H9 (cell line): ENCODE measurements around the gene PPM1H. TPM values are rescaled to one million over a fixed set of nuclear protein-coding genes. Genes with fewer than 3 reads are reported as not detected.

Source experiments
- DNase-seq: peaks from one replicate; pipeline ENCODE4 v3.0.0-alpha.2; 2017
- H2AFZ ChIP-seq: one replicate; pipeline ENCODE4 v1.6.1; 2013; ENCODE audit warnings: mild to moderate bottlenecking, low read length, control low read depth, moderate library complexity
- H2AK5ac ChIP-seq: 2 replicates; pipeline ENCODE4 v1.6.1; 2013; ENCODE audit warnings: low read length, control low read depth, mixed read lengths; ENCODE audit not compliant: insufficient read length
- H2BK120ac ChIP-seq: one replicate; pipeline ENCODE4 v1.6.1; 2013; ENCODE audit warnings: low read depth, mild to moderate bottlenecking, low read length, control low read depth, inconsistent platforms; ENCODE audit not compliant: poor library complexity, severe bottlenecking
- H2BK12ac ChIP-seq: 2 replicates; pipeline ENCODE4 v1.6.1; 2013; ENCODE audit warnings: low read length, control low read depth, mixed read lengths, low read depth; ENCODE audit not compliant: insufficient read length
- H2BK15ac ChIP-seq: 2 replicates; pipeline ENCODE4 v1.6.1; 2013; ENCODE audit warnings: low read depth, low read length, control low read depth
- H2BK20ac ChIP-seq: one replicate; pipeline ENCODE4 v1.6.1; 2013; ENCODE audit warnings: low read depth, mild to moderate bottlenecking, low read length, control low read depth, inconsistent platforms; ENCODE audit not compliant: poor library complexity, severe bottlenecking
- H2BK5ac ChIP-seq: 2 replicates; pipeline ENCODE4 v1.6.1; 2013; ENCODE audit warnings: low read length, control low read depth, mixed read lengths; ENCODE audit not compliant: insufficient read length
- H3K14ac ChIP-seq: 2 replicates; pipeline ENCODE4 v1.6.1; 2013; ENCODE audit warnings: low read length, control low read depth; ENCODE audit not compliant: insufficient read depth
- H3K18ac ChIP-seq: 2 replicates; pipeline ENCODE4 v1.6.1; 2013; ENCODE audit warnings: low read depth, mild to moderate bottlenecking, mixed read lengths, low read length, control low read depth; ENCODE audit not compliant: insufficient read length
- H3K23ac ChIP-seq: 2 replicates; pipeline ENCODE4 v1.6.1; 2013; ENCODE audit warnings: low read length, control low read depth, mixed read lengths, low read depth; ENCODE audit not compliant: insufficient read length
- H3K23me2 ChIP-seq: 2 replicates; pipeline ENCODE4 v1.6.1; 2013; ENCODE audit warnings: low read depth, mild to moderate bottlenecking, mixed read lengths, low read length, control low read depth; ENCODE audit not compliant: insufficient read length, poor library complexity, severe bottlenecking
- H3K27ac ChIP-seq: 2 replicates; pipeline ENCODE4 v1.5.1; 2013; ENCODE audit warnings: low read length, control low read depth, mixed read lengths, low read depth; ENCODE audit not compliant: insufficient read length
- H3K27me3 ChIP-seq: 2 replicates; pipeline ENCODE4 v1.6.1; 2013; ENCODE audit warnings: low read length, control low read depth, inconsistent platforms; ENCODE audit not compliant: insufficient read depth
- H3K4ac ChIP-seq: 2 replicates; pipeline ENCODE4 v1.6.1; 2013; ENCODE audit warnings: low read depth, mild to moderate bottlenecking, control low read depth, inconsistent platforms, low read length, moderate library complexity
- H3K4me1 ChIP-seq: 2 replicates; pipeline ENCODE4 v1.6.1; 2013; ENCODE audit warnings: low read length, control low read depth, inconsistent platforms; ENCODE audit not compliant: insufficient read depth
- H3K4me2 ChIP-seq: 2 replicates; pipeline ENCODE4 v1.6.1; 2013; ENCODE audit warnings: low read length, control low read depth, mixed read lengths; ENCODE audit not compliant: insufficient read length, insufficient read depth
- H3K56ac ChIP-seq: 2 replicates; pipeline ENCODE4 v1.6.1; 2013; ENCODE audit warnings: low read depth, mild to moderate bottlenecking, mixed read lengths, low read length, control low read depth; ENCODE audit not compliant: insufficient read length
- H3K79me1 ChIP-seq: 2 replicates; pipeline ENCODE4 v1.6.1; 2013; ENCODE audit warnings: low read depth, mild to moderate bottlenecking, moderate library complexity, low read length, control low read depth, inconsistent platforms; ENCODE audit not compliant: insufficient read depth, poor library complexity, severe bottlenecking
- H3K79me2 ChIP-seq: 2 replicates; pipeline ENCODE4 v1.6.1; 2013; ENCODE audit warnings: low read length, control low read depth, inconsistent platforms; ENCODE audit not compliant: insufficient read depth
- H3K9ac ChIP-seq: 2 replicates; pipeline ENCODE4 v1.6.1; 2013; ENCODE audit warnings: low read length, control low read depth, mixed read lengths; ENCODE audit not compliant: insufficient read length; ENCODE audit errors: extremely low read depth
- H3K9me3 ChIP-seq: one replicate; pipeline ENCODE4 v1.6.1; 2013; ENCODE audit warnings: low read depth, low read length, inconsistent platforms; ENCODE audit not compliant: control insufficient read depth
- H3T11ph ChIP-seq: one replicate; pipeline ENCODE4 v1.6.1; 2013; ENCODE audit warnings: mild to moderate bottlenecking, low read length, control low read depth, inconsistent platforms
- H4K20me1 ChIP-seq: one replicate; pipeline ENCODE4 v1.6.1; 2013; ENCODE audit not compliant: control insufficient read depth, insufficient read length, insufficient read depth
- H4K5ac ChIP-seq: 2 replicates; pipeline ENCODE4 v1.6.1; 2013; ENCODE audit warnings: low read depth, mild to moderate bottlenecking, mixed read lengths, low read length, control low read depth; ENCODE audit not compliant: insufficient read length
- H4K8ac ChIP-seq: replicated peaks from 2 replicates; pipeline ENCODE4 v1.6.1; 2013; ENCODE audit warnings: low read length, control low read depth, mixed read lengths, low read depth; ENCODE audit not compliant: insufficient read length
- H4K91ac ChIP-seq: 2 replicates; pipeline ENCODE4 v1.6.1; 2013; ENCODE audit warnings: low read depth, mild to moderate bottlenecking, moderate library complexity, mixed read lengths, low read length, control low read depth; ENCODE audit not compliant: insufficient read length
- H3K27ac Mint-ChIP-seq, 3 experiments: 2 replicates in 2 of 3; 3 replicates in 1 of 3; pipeline ENCODE4 v1.8.0; 2020 to 2021; ENCODE audit warnings: mixed read lengths in 3 of 3, mild to moderate bottlenecking in 1 of 3, moderate library complexity in 1 of 3
- H3K27me3 Mint-ChIP-seq: 2 replicates; pipeline ENCODE4 v1.8.0; 2021; ENCODE audit warnings: low read depth, mild to moderate bottlenecking, moderate library complexity, mixed read lengths
- H3K36me3 Mint-ChIP-seq, 3 experiments: 2 replicates in 2 of 3; 3 replicates in 1 of 3; pipeline ENCODE4 v1.8.0; 2020 to 2021; ENCODE audit warnings: low read depth in 3 of 3, mixed read lengths in 3 of 3; ENCODE audit not compliant: insufficient read depth in 1 of 3
- H3K4me1 Mint-ChIP-seq, 2 experiments: 2 replicates each; pipeline ENCODE4 v1.8.0; 2020; ENCODE audit warnings: mixed read lengths in 2 of 2
- H3K4me3 Mint-ChIP-seq, 2 experiments: 2 replicates in 1 of 2; 3 replicates in 1 of 2; pipeline ENCODE4 v1.8.0; 2020 to 2021; ENCODE audit warnings: mild to moderate bottlenecking in 2 of 2, mixed read lengths in 2 of 2, moderate library complexity in 1 of 2
- H3K9me3 Mint-ChIP-seq, 2 experiments: 2 replicates in 1 of 2; 3 replicates in 1 of 2; pipeline ENCODE4 v1.8.0; 2020; ENCODE audit warnings: mild to moderate bottlenecking in 2 of 2, mixed read lengths in 2 of 2, moderate library complexity in 1 of 2
- WGBS: extraction: QIAGEN DNeasy Blood & Tissue Kit; methylation state at CpG from one replicate; pipeline ENCODE4 v1.1.7; 2013; ENCODE audit warnings: missing lambda C conversion rate, low lambda C conversion rate, mixed read lengths; ENCODE audit not compliant: insufficient read length; ENCODE audit errors: extremely low coverage; 5-methylcytosine and 5-hydroxymethylcytosine counted together
- total RNA-seq: library from RNA; stranded (reverse); gene quantifications from 2 replicates; pipeline ENCODE4 v1.2.1, GENCODE V29; 2021
- TF ChIP-seq, protein P1 (sequence below): fragments of 200-600 bp; sonication (generic); conservative IDR thresholded peaks from 3 replicates; pipeline ENCODE4 v1.8.0; 2021; ENCODE audit warnings: antibody characterized with exemption, mild to moderate bottlenecking

Gene PPM1H
- total RNA-seq, 1 experiment from 2014 or later, result 22.1 TPM

DNA sequence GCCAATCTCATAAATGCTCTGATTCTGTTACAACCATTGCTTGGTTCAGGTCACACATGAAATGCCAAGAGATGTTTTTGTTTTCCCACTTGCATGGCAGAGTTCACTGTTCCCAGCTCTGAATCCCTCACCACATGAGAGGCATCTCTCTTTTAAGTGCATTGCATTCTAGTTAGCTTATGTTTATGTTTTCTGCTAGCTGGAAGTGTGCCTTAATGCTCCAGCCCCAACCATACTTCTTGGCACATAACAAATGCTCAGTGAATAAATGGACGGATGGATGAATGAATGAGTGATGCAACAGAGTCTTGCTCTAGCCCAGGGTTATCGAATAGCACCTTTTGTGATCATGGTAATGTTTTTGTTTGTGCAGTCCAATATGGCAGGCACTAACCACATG, 197.3 kb downstream of the PPM1H start:
- DNase-seq, result no peak
- H3K27ac Mint-ChIP-seq, result no peak overlapping the region
- no peak overlapping the region for H2BK15ac ChIP-seq
- H3K23me2 ChIP-seq, result no peaks in the 10 kb centered on the region
- no peak overlapping the region for H3K4me2 ChIP-seq
- H3K36me3 Mint-ChIP-seq, result peaks cover 4 to 9% (median 7%) of the 10 kb centered on the region in 3 experiments; a peak in 3 of 7 replicates
- no peak overlapping the region for H2BK120ac ChIP-seq
- H2BK12ac ChIP-seq, result no peak overlapping the region
- H4K5ac ChIP-seq, result no peak overlapping the region
- no peaks in the 10 kb centered on the region for H3K79me1 ChIP-seq
- no peak overlapping the region for H2BK5ac ChIP-seq
- H3K9ac ChIP-seq, result no peak overlapping the region
- no peaks in the 10 kb centered on the region for H3K9me3 Mint-ChIP-seq
- no peak overlapping the region for H2BK20ac ChIP-seq
- no peaks in the 10 kb centered on the region for H3K27me3 ChIP-seq
- H4K8ac ChIP-seq, result no peak overlapping the region
- H3K79me2 ChIP-seq, result no peaks in the 10 kb centered on the region
- TF ChIP-seq, protein P1, sequence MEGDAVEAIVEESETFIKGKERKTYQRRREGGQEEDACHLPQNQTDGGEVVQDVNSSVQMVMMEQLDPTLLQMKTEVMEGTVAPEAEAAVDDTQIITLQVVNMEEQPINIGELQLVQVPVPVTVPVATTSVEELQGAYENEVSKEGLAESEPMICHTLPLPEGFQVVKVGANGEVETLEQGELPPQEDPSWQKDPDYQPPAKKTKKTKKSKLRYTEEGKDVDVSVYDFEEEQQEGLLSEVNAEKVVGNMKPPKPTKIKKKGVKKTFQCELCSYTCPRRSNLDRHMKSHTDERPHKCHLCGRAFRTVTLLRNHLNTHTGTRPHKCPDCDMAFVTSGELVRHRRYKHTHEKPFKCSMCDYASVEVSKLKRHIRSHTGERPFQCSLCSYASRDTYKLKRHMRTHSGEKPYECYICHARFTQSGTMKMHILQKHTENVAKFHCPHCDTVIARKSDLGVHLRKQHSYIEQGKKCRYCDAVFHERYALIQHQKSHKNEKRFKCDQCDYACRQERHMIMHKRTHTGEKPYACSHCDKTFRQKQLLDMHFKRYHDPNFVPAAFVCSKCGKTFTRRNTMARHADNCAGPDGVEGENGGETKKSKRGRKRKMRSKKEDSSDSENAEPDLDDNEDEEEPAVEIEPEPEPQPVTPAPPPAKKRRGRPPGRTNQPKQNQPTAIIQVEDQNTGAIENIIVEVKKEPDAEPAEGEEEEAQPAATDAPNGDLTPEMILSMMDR, result no peak
- no peak overlapping the region for H4K91ac ChIP-seq
- H3K18ac ChIP-seq, result no peak overlapping the region
- no peak overlapping the region for H2AK5ac ChIP-seq
- no peak overlapping the region for H3K56ac ChIP-seq
- H3K4me1 Mint-ChIP-seq, result peaks cover 39% of the 10 kb centered on the region in 2 experiments
- no peak overlapping the region for H2AFZ ChIP-seq
- no CpG with 5 or more reads among the region's 2 CpGs for WGBS
- H3T11ph ChIP-seq, result no peak overlapping the region
- H3K14ac ChIP-seq, result no peak overlapping the region
- H3K4ac ChIP-seq, result no peak overlapping the region
- H3K9me3 ChIP-seq, result no peaks in the 10 kb centered on the region
- no peak overlapping the region for H3K27ac ChIP-seq
- no peak overlapping the region for H3K23ac ChIP-seq
- H3K27me3 Mint-ChIP-seq, result no peaks in the 10 kb centered on the region
- H4K20me1 ChIP-seq, result no peaks in the 10 kb centered on the region
- H3K4me1 ChIP-seq, result peaks cover 6% of the 10 kb centered on the region; the same call in 1 of the 2 replicates
- H3K4me3 Mint-ChIP-seq, result no peak overlapping the region
